ENCODE data around the gene HOXC10. TPM values are rescaled to one million over a fixed set of nuclear protein-coding genes. Genes with fewer than 3 reads are reported as not detected.
A peak's percentile ranks its signal among the peaks of the same experiment; 100 is the strongest.

HOXC10 gene
- total and polyA plus RNA-seq, 2 experiments from 2014 or later = not detected

- no peaks in the 10 kb centered on the region for H3K79me2 ChIP-seq (replicated peaks; ENCODE audit: insufficient read depth)
- H3K9me2 ChIP-seq (ENCODE audit: insufficient read depth) = no peaks in the 10 kb centered on the region
- H3K4me1 ChIP-seq (ENCODE audit: insufficient read depth) = peaks cover 14% of the 10 kb centered on the region; the same call in 1 of the 2 replicates
- H3K4me1 Mint-ChIP-seq = peaks cover 15% of the 10 kb centered on the region
- H3K27me3 ChIP-seq (ENCODE audit: insufficient read depth) = peaks cover 100% of the 10 kb centered on the region
- no peaks in the 10 kb centered on the region; the same call in 2 of the 3 replicates for H3K36me3 Mint-ChIP-seq (ENCODE audit: low read depth)
- H3K27me3 Mint-ChIP-seq (ENCODE audit: insufficient read depth, low read depth, poor library complexity) = peaks cover 97% of the 10 kb centered on the region
- no peak overlapping the region for H3K27ac Mint-ChIP-seq
- H3K4me3 Mint-ChIP-seq = no peak overlapping the region
- TF ChIP-seq EZH2 (IDR thresholded peaks at IDR 0.05; ENCODE audit: low read depth, unreplicated experiment) = peak; percentile 31
- TF ChIP-seq JUNB (IDR thresholded peaks at IDR 0.05; ENCODE audit: unreplicated experiment) = no peak
- TF ChIP-seq STAT1 (IDR thresholded peaks at IDR 0.05; ENCODE audit: unreplicated experiment) = no peak
- no peak for TF ChIP-seq CREB1 (CRISPR knock-in tag; IDR thresholded peaks at IDR 0.05; ENCODE audit: low read depth)
- TF ChIP-seq ETS1 (IDR thresholded peaks at IDR 0.05) = no peak
- H2AFZ ChIP-seq = no peak overlapping the region
- H3K4me2 ChIP-seq = no peak overlapping the region
- H3K27ac ChIP-seq (ENCODE audit: low read depth) = no peak overlapping the region
- H3F3A ChIP-seq (replicated peaks; ENCODE audit: low read depth) = peaks cover 15% of the 10 kb centered on the region; the same call in 1 of the 2 replicates
- ATAC-seq (no peak), DNase-seq (ENCODE audit: low spot score) (no peak)
- H3K36me3 ChIP-seq (ENCODE audit: insufficient read depth) = no peaks in the 10 kb centered on the region
- H3K4me3 ChIP-seq = no peak overlapping the region
- peaks cover 37% of the 10 kb centered on the region for H4K20me1 ChIP-seq (replicated peaks; ENCODE audit: insufficient read depth)
- H3K9me3 Mint-ChIP-seq = peaks cover 7% of the 10 kb centered on the region; the same call in 2 of the 3 replicates
Measured at GRCh38 chr12:54038284-54038870, 53.4 kb downstream of the HOXC10 start.

GRCh38 chr12:54038871-54039414 is 54.0 kb downstream of the HOXC10 start:
- no peaks in the 10 kb centered on the region for H3K79me2 ChIP-seq (replicated peaks; ENCODE audit: insufficient read depth)
- peaks cover 13% of the 10 kb centered on the region; the same call in 1 of the 2 replicates for H3F3A ChIP-seq (replicated peaks; ENCODE audit: low read depth)
- H3K27ac ChIP-seq (ENCODE audit: low read depth) = no peak overlapping the region
- H3K27me3 ChIP-seq (ENCODE audit: insufficient read depth) = peaks cover 100% of the 10 kb centered on the region
- Mint-ChIP-seq H3K4me1 (peaks cover 15% of the 10 kb centered on the region), H3K27me3 (ENCODE audit: insufficient read depth, low read depth, poor library complexity) (peaks cover 100% of the 10 kb centered on the region), H3K27ac (no peak overlapping the region), H3K36me3 (ENCODE audit: low read depth) (no peaks in the 10 kb centered on the region; the same call in 2 of the 3 replicates), H3K4me3 (no peak overlapping the region), H3K9me3 (peaks cover 7% of the 10 kb centered on the region; the same call in 2 of the 3 replicates)
- no peak overlapping the region for H3K4me2 ChIP-seq
- DNase-seq (ENCODE audit: low spot score) (no peak), ATAC-seq (no peak; the same call in 2 of the 3 replicates)
- no peaks in the 10 kb centered on the region for H3K9me2 ChIP-seq (ENCODE audit: insufficient read depth)
- H3K36me3 ChIP-seq (ENCODE audit: insufficient read depth) = no peaks in the 10 kb centered on the region
- peaks cover 39% of the 10 kb centered on the region for H4K20me1 ChIP-seq (replicated peaks; ENCODE audit: insufficient read depth)
- peaks cover 12% of the 10 kb centered on the region; the same call in 1 of the 2 replicates for H3K4me1 ChIP-seq (ENCODE audit: insufficient read depth)
- TF ChIP-seq REST (IDR thresholded peaks at IDR 0.05; ENCODE audit: unreplicated experiment) (no peak), ETS1 (IDR thresholded peaks at IDR 0.05) (no peak), EZH2 (IDR thresholded peaks at IDR 0.05; ENCODE audit: low read depth, unreplicated experiment) (peak; percentile 75), POLR2AphosphoS5 (IDR thresholded peaks at IDR 0.05; ENCODE audit: low read depth) (no peak), EZH2phosphoT487 (IDR thresholded peaks at IDR 0.05; ENCODE audit: unreplicated experiment) (peak; percentile 24)
- no peak overlapping the region for H3K4me3 ChIP-seq
- no peak overlapping the region for H2AFZ ChIP-seq

Measured in GM23338 (cell line).